GM18868 (cell line): ENCODE measurements around the gene NTM.
A peak's percentile ranks its signal among the peaks of the same experiment; 100 is the strongest.

Source experiments
- ATAC-seq: cut with Tn5 transposase; IDR thresholded peaks from one replicate; pipeline ENCODE4 v1.9.1; 2021; ENCODE audit warnings: mild to moderate bottlenecking, moderate library complexity; ENCODE audit not compliant: unreplicated experiment

NTM gene

GRCh38 chr11:131632971-131633370 is 262.6 kb downstream of the NTM start:
- no peak for ATAC-seq

- no peak for ATAC-seq
These were observed 263.7 kb downstream of the NTM start for GRCh38 chr11:131633921-131634715.

- ATAC-seq = no peak
These were observed 267.2 kb downstream of the NTM start for GRCh38 chr11:131637469-131638175.

- ATAC-seq = no peak
These were observed 268.5 kb downstream of the NTM start for GRCh38 chr11:131638889-131639288.

GRCh38 chr11:131640320-131640719 is 269.9 kb downstream of the NTM start:
- no peak for ATAC-seq

DNA sequence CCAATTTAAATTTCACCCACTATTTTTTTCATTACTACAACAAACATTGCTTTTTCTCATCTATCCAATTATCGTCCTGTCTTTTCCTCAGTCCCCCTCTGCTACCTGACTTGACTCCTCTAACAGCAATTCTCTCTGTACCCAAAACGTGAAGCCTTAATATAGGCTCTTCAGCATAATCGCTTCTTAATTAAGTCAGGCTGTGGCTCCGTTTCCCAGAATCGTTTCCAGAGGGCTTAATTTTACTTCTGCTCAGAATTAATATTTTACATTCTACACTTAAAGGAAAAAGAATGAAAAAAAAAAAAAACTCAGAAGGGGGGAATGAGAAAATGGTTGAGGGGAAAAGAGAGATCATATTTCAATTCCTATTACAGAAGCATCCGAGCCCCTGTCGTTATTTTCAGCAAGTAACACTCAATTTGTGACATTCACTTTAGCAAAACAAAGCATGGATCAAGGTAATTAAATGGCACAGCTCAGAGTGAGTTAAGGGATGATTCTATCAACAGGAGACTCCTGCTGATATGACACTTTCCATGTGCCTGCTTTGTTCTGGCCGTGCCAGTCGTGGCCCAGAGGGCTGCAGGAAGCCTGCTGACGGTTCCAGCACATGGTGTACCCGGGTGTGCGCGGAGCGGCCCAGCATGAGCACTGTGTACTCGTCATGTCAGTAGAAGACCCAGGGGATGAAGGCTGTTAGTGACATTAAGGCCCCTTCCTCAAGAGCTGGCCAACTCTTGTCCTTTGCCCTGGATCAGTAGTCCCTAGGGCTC is 272.5 kb downstream of the NTM start:
- no peak for ATAC-seq

DNA sequence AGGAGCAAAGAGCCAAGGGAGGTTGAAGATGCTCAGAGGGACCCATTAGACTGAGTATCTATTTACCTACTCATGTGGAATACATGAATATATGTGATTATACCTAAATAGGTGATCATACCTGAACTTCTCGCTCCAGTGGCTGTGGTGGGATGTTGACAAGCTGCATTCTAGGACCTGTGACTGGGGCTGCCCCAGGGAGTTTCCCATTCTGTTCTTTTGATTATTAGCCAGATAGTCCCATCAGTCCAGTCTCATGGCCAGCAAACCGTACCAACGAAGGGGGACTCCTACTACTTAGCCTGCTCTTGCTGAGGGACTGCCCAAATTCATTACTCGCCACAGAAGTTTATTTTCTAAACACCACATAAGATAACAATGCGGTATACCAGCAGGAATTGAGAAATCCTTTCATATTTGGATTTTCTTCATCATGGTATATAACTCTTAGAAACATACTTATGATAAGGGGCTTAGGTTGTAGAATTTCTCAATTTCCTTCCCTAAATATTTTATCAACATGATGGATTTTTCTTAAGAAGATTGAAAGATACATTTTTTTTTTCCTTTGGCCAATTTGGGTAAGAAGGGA is 273.9 kb downstream of the NTM start:
- ATAC-seq = peak; percentile 78

- ATAC-seq = no peak
These were observed 274.8 kb downstream of the NTM start for GRCh38 chr11:131645237-131645636.

- no peak for ATAC-seq
These were observed 279.4 kb downstream of the NTM start for GRCh38 chr11:131649856-131650255.

DNA sequence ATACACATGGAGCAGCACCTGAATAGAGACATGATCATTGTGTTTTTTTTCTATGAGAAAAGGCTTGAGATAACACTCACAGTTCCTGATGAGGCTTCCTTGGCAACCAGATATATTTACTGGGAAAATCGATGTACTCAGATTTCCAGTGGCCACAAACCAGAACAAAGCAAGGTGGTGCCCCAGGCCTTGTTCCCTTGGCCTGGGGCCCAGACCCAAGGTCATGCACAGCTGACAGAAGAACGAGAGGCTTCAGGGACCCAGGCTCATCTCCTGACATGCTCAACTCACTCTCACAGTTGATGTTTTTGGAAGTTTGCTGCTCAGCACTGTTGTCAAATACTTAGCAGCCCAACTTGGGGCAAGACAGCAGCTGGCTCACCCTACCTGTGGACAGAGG is 281.8 kb downstream of the NTM start:
- ATAC-seq = no peak

- ATAC-seq = no peak
These were observed 282.8 kb downstream of the NTM start for GRCh38 chr11:131653260-131653659.

GRCh38 chr11:131654849-131655248 is 284.4 kb downstream of the NTM start:
- ATAC-seq = no peak

DNA sequence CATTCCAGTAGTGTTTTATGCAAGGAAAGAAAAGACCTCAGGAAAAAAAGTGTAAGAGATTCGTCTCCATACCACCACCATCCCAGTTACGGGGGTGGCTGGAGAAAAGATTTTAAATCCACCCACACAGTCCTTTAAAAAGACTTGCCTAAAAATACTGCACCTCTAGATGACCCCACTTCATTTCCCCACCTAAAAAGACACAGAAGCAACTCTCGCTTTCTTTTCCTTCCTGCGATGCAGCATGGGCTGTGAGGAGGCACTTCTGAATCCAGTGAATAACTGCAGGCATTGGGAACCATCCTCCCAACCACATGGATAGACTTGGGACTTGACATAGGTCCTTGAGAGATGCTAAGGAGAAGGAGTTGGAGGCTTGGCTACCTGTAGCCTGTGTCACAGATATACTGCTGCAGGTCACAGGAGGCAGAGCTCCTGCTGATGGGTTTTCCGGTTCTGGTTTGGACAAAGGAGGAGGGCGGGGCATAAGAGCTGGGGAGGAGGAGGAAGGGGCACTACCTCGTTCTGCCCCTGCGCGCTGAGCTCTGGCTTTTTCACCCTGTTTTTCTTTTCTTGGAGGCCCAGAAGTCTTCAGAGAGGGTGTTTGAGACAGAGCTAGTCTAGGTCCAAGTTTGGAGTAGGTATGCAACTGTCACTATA is 285.9 kb downstream of the NTM start:
- no peak for ATAC-seq

- ATAC-seq = no peak
These were observed 286.4 kb downstream of the NTM start for GRCh38 chr11:131656839-131657211.

- ATAC-seq = no peak
These were observed 288.0 kb downstream of the NTM start for GRCh38 chr11:131658414-131658813.

DNA sequence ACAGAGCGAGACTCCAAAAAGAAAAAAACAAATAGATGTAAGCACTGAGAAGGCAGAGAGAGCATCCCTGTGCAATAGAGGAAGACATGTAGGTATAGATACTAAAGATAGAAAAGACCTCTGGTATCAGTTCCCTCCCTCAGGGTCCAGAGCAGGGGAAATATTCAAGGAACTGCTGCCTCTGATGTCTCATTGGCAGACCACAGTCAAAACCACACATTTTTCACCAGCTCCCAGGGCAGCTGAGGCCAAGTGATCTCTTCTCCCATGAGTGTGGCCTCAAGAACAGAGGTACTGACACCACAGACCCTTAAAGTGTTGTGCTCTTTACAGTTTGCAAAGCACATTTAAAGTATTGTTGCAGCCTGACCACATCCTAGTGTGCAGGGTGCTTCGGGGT is 288.5 kb downstream of the NTM start:
- ATAC-seq = peak; percentile 84

DNA sequence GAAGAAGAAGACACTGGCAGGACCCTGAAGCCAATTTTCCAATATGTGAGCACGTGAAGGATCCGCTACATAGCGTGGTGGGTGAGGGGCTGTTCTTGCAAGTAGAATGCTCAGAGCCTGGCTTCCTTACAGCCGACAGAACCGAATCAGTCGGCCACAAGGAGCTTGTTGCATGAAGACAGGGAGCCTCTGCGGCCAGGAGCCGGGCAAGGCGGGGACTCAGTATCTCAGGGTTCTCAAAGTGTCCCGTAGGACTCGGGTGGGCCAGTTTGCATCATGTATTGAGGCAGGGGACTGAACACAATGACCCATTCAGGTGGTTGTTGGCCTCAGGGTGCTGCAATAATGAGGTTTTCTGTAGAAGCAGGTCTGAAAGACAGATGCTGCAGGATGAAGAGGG is 289.5 kb downstream of the NTM start:
- ATAC-seq = no peak

DNA sequence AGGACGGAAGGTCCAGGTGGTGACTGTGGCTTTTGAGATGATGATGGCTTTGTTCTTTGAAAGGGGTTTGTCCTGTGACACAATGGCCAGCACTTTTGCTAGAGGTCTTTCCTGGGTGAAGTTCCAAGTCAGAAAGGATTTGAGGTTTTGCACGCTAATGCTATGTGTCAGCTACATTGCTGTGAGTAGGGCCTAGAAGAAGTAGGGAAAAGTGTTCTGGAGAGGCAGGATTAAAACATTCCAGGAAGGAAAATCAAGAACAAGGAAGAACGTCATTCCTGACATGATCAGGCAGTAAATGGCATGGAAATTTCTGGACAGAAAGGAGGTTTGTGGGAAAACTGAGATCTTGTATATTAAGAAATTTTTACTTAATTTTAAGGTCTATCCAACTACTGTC is 290.7 kb downstream of the NTM start:
- ATAC-seq = no peak

DNA sequence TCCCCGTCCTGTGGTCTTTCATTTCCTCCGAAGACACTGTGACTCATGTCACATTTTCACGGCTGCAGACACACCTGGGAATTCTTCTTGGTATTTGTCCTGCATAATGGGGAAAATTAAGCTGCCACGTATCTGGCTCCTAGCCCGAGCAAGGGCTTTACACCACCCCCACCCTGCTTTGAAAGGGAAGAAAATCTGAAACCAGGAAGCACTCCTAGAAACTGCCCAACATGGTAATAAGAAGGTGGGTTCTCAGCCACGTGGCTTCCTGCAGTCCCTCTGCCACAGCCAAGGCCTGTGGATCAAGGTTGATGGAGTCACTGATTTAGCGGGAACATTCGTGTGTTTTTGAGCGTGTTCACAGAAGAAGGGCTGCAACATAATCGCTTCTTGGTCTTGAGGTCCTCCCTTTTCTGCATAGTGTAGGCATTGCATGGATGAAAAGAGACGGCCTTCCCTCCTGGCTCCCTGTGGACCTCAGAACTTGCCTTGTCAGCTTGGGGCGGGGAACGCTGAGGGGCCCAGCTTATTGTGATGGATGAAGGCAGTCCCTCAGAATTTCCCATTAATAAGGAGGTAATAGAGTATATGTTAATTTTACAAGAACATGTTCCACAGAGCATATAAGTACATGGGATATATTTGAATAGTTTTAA is 292.0 kb downstream of the NTM start:
- ATAC-seq = no peak

DNA sequence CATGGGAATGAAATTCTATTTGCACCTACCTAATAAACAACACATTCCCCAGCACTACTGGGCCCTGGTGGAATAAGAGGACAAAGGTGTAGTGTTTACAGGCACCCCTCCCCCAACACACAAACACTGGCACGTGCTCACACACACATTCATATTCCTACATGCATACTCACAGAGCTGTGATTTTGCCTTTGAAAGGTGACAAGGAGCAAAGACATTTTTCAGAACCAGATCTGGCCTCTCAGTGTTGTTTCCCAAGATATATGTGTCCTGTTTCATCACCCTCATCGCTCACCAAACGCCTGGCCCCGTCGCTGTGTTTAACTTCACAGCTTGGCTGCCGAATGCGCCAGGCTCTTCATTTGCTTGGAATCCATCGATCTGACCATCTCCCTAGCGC is 292.6 kb downstream of the NTM start:
- no peak for ATAC-seq
